Endothelial cell of umbilical vein (primary cell): ENCODE data around the gene ABCA7. TPM values are rescaled to one million over a fixed set of nuclear protein-coding genes. Genes with fewer than 3 reads are reported as not detected.

Experiments
- BruUV-seq: library from RNA; stranded (reverse); fragments of 400-500 nt; replicated peaks from 2 replicates; lab custom pipeline; 2021; lab: Mats Ljungman, UMichigan
- CTCF ChIA-PET: fragments of 300-600, 350-600 bp; sonication (Branson Sonifier 250); formaldehyde crosslinking; loops from one replicate; lab custom pipeline; 2021; ENCODE audit warnings: antibody characterized with exemption, inconsistent platforms; lab: Charles Lee
- POLR2A ChIA-PET: fragments of 300-600, 350-600 bp; sonication (Branson Sonifier 250); formaldehyde crosslinking; loops from one replicate; lab custom pipeline; 2021; ENCODE audit warnings: antibody characterized with exemption, inconsistent platforms; lab: Charles Lee
- DNase-seq: peaks from one replicate; pipeline ENCODE4 v3.0.0-alpha.2; 2011; ENCODE audit warnings: low read depth, low spot score
- FAIRE-seq: peaks from 2 replicates; lab custom pipeline; 2011; peaks lifted over from hg19 to GRCh38; lab: Jason Lieb, UNC
- H2AFZ ChIP-seq: 2 replicates; pipeline ENCODE4 v1.6.0; 2012; ENCODE audit warnings: low read depth, low read length, control low read depth, inconsistent platforms
- H3K27ac ChIP-seq: 2 replicates; pipeline ENCODE4 v1.5.1; 2011; ENCODE audit warnings: low read depth, mild to moderate bottlenecking, control low read depth, low read length, moderate library complexity; ENCODE audit not compliant: insufficient read depth
- H3K27me3 ChIP-seq, 2 experiments: 2 replicates each; pipeline versions ENCODE4 v1.6.0 to v1.6.1; 2011; ENCODE audit warnings: low read length in 2 of 2, mixed read lengths in 1 of 2; ENCODE audit not compliant: control insufficient read depth in 2 of 2, insufficient read depth in 2 of 2
- H3K36me3 ChIP-seq, 2 experiments: 2 replicates in 1 of 2; 3 replicates in 1 of 2; pipeline ENCODE4 v1.5.1; 2011; ENCODE audit warnings: low read length in 2 of 2, mild to moderate bottlenecking in 1 of 2, moderate library complexity in 1 of 2; ENCODE audit not compliant: control insufficient read depth in 2 of 2, insufficient read depth in 2 of 2; ENCODE audit errors: extremely low read depth in 1 of 2
- H3K4me1 ChIP-seq: 3 replicates; pipeline ENCODE4 v1.5.1; 2011; ENCODE audit warnings: mild to moderate bottlenecking, low read length; ENCODE audit not compliant: control insufficient read depth, insufficient read depth; ENCODE audit errors: extremely low read depth
- H3K4me2 ChIP-seq: 2 replicates; pipeline ENCODE4 v1.6.1; 2011; ENCODE audit warnings: low read length, control low read depth, mixed read lengths; ENCODE audit not compliant: insufficient read depth
- H3K4me3 ChIP-seq, 3 experiments: fragments of 200-600 bp in 1 of 3; sonication (generic), shearing (Covaris generic) in 1 of 3; replicated peaks in 1 of 3; 2 replicates each; pipeline ENCODE4 v1.5.1; 2011 to 2016; ENCODE audit warnings: control low read depth in 3 of 3, low read length in 3 of 3, mild to moderate bottlenecking in 2 of 3, inconsistent platforms in 1 of 3, low read depth in 1 of 3, moderate library complexity in 1 of 3; ENCODE audit not compliant: insufficient read depth in 1 of 3
- H3K79me2 ChIP-seq: 2 replicates; pipeline ENCODE4 v1.6.0; 2012; ENCODE audit warnings: low read length, inconsistent platforms; ENCODE audit not compliant: control insufficient read depth, insufficient read depth
- H3K9ac ChIP-seq: replicated peaks from 2 replicates; pipeline ENCODE3; 2011; ENCODE audit warnings: low read length, control low read depth; ENCODE audit not compliant: insufficient read depth; ENCODE audit errors: extremely low read depth
- H3K9me1 ChIP-seq: replicated peaks from 3 replicates; pipeline ENCODE4 v1.6.0; 2011; ENCODE audit warnings: mild to moderate bottlenecking, low read length; ENCODE audit not compliant: control insufficient read depth, insufficient read depth; ENCODE audit errors: extremely low read depth
- H3K9me3 ChIP-seq: replicated peaks from 2 replicates; pipeline ENCODE4 v1.5.1; 2012; ENCODE audit warnings: low read length, inconsistent platforms; ENCODE audit not compliant: control insufficient read depth, insufficient read depth
- H4K20me1 ChIP-seq: replicated peaks from 2 replicates; pipeline ENCODE3; 2011; ENCODE audit warnings: mild to moderate bottlenecking, low read length; ENCODE audit not compliant: control insufficient read depth, insufficient read depth; ENCODE audit errors: extremely low read depth
- FOS ChIP-seq: IDR thresholded peaks from 2 replicates; pipeline ENCODE4 v1.6.1; 2011; ENCODE audit warnings: mild to moderate bottlenecking, low read length, moderate library complexity, borderline replicate concordance; ENCODE audit not compliant: insufficient read depth
- GATA2 ChIP-seq: IDR thresholded peaks from 2 replicates; pipeline ENCODE4 v1.7.0; 2011; ENCODE audit warnings: low read depth, mild to moderate bottlenecking, moderate library complexity, mixed read lengths, low read length; ENCODE audit not compliant: insufficient read length, insufficient read depth
- MAX ChIP-seq: IDR thresholded peaks from 2 replicates; pipeline ENCODE4 v1.6.1; 2011; ENCODE audit not compliant: insufficient read depth, insufficient read length
- MYC ChIP-seq: IDR thresholded peaks from one replicate; pipeline ENCODE4 v1.6.1; 2011; ENCODE audit warnings: mild to moderate bottlenecking, low read depth, low read length
- POLR2A ChIP-seq: IDR thresholded peaks from 2 replicates; pipeline ENCODE4 v1.6.1; 2012; ENCODE audit warnings: low read depth, mild to moderate bottlenecking, control low read depth, low read length
- POLR2AphosphoS5 ChIP-seq: IDR thresholded peaks from 2 replicates; pipeline ENCODE4 v1.6.1; 2012; ENCODE audit warnings: low read depth, mild to moderate bottlenecking, control low read depth, low read length, moderate library complexity; ENCODE audit not compliant: insufficient read depth
- dilution Hi-C: fragments of 300-500 bp; cut with MboI; formaldehyde crosslinking; loops from one replicate; pipeline ENCODE4 v1.15.0; 2019; ENCODE audit warnings: low sequenced_read_pairs; ENCODE audit not compliant: extremely low pct_ligation_motif_present
- intact Hi-C: fragments of 100-400 bp; cut with micrococcal nuclease; formaldehyde crosslinking; loops from one replicate; pipeline ENCODE4 v1.10.0; 2022
- polyA plus RNA-seq, 4 experiments: library from polyadenylated mRNA; depleted of rRNA in 3 of 4; stranded (reverse) in 3 of 4; unstranded in 1 of 4; fragments of >200 nt; gene quantifications; 2 replicates each; pipeline versions ENCODE4 v1.2.1 to v1.2.3, GENCODE V29; 2011 to 2012; ENCODE audit warnings: missing spikeins in 1 of 4
- total RNA-seq: library from RNA; stranded (reverse); gene quantifications from 2 replicates; pipeline ENCODE4 v1.2.3, GENCODE V29; 2021

Gene ABCA7
- total and polyA plus RNA-seq, 2 donors (not counting 3 experiments of a cell fraction or from before 2014, with no cell fraction given) = 5.7 to 9.8 TPM

GRCh38 chr19:993361-993830, 46.5 kb upstream of the ABCA7 start:
- FAIRE-seq (no peak), DNase-seq (no peak)
- no peaks in the 10 kb centered on the region for H3K9me3 ChIP-seq
- H3K4me2 ChIP-seq = no peak overlapping the region
- no TSS peak for BruUV-seq
- H3K27me3 ChIP-seq = peaks cover 11 to 19% of the 10 kb centered on the region in 2 experiments
- no peak overlapping the region for H2AFZ ChIP-seq
- H4K20me1 ChIP-seq = no peaks in the 10 kb centered on the region
- no peak for TF ChIP-seq POLR2A
- TF ChIP-seq GATA2 = no peak
- dilution Hi-C loops (no loop called here), intact Hi-C loops (no loop called here)
- H3K36me3 ChIP-seq = peaks cover 0 to 6% of the 10 kb centered on the region in 2 experiments
- H3K4me3 ChIP-seq = no peak overlapping the region
- no peak overlapping the region for H3K27ac ChIP-seq
- ChIA-PET CTCF (no interaction called here), POLR2A (no interaction called here)
- H3K4me1 ChIP-seq = no peaks in the 10 kb centered on the region
- H3K9me1 ChIP-seq = no peaks in the 10 kb centered on the region
- no peak overlapping the region for H3K9ac ChIP-seq
- no peaks in the 10 kb centered on the region for H3K79me2 ChIP-seq

GRCh38 chr19:993831-994393, 46.0 kb upstream of the ABCA7 start:
- no peak for DNase-seq
- Histone ChIP-seq H3K79me2 (no peaks in the 10 kb centered on the region), H3K9me1 (no peaks in the 10 kb centered on the region), H2AFZ (no peak overlapping the region), H3K27me3 (peaks cover 11 to 19% of the 10 kb centered on the region in 2 experiments), H3K9me3 (no peaks in the 10 kb centered on the region), H3K4me2 (no peak overlapping the region), H3K9ac (no peak overlapping the region), H3K27ac (no peak overlapping the region), H3K36me3 (peaks cover 0 to 5% of the 10 kb centered on the region in 2 experiments), H4K20me1 (no peaks in the 10 kb centered on the region), H3K4me1 (no peaks in the 10 kb centered on the region), H3K4me3 (no peak overlapping the region)
- dilution Hi-C loops = no loop called here
- BruUV-seq = no TSS peak
- TF ChIP-seq POLR2AphosphoS5 (no peak), POLR2A (no peak), MYC (no peak), FOS (no peak), MAX (no peak)
- POLR2A ChIA-PET = no interaction called here
- CTCF ChIA-PET = no interaction called here
- FAIRE-seq = no peak
- intact Hi-C loops = no loop called here
